Activated CD4-positive, alpha-beta T cell treated with anti-CD3 and anti-CD28 coated beads, Interleukin-2, amount 50 U/mL, for 1 hour (primary cell): ENCODE data around the gene IMPG1.
"Not testable (repeated sequence)": the region's sequence is repeated elsewhere in the genome, so short reads cannot be mapped to it uniquely, and the experiment has no call there.

Source experiments
- DNase-seq: peaks from one replicate; pipeline ENCODE4 v3.0.0-alpha.2; 2020

Gene IMPG1

DNA sequence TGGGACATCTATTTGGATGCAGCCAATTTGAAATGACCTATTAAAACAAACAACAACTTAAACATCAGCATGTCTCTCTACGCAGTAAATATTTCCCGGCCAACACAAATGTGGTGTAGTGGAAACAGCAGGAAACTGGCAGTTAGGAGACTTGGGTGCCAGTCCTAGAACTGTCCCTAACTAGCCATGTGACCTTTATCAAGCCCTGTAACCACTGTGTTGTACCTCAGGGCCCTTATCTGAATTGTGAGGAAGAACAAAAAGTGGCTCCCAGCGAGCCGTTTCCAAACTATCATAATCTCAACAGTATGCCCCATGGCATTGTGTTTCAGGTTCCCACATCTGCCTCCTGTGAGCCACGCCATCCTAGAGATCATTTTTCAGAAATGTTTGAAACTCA lies 124.5 kb downstream of the IMPG1 start:
- DNase-seq, result no peak

DNA sequence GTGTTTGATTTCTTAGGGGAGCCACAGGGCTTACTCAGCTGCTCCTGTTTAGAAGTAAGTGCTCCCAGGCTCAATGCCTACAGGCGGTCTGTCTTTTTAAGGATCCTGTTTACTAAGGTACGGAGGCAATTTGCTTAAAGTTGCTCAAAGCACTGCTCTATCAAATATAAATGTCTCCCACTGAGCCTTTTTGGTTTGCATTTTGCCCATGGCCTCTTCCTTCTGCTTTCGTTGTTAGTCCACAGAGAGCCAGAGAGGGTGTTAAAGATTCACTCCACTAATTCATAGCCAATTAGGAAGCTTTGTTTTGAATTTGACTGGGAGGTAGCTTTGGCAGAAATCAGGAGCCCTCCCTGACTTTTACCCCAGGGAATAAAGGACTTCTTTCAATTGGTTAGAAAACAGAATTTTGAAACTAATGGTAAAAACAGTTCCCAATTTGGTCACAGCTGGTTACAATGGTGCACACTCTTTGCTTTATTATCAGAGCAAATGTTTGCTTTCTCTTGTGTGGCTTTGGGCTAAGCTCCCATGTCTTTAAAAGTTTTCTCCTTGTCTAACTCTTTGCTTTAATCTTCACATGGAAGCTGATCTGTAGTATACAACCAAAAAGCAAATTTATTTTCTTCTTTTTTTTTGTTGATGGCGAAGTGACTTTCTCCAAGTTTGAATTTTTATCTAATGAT lies 126.2 kb downstream of the IMPG1 start:
- DNase-seq, result no peak

DNA sequence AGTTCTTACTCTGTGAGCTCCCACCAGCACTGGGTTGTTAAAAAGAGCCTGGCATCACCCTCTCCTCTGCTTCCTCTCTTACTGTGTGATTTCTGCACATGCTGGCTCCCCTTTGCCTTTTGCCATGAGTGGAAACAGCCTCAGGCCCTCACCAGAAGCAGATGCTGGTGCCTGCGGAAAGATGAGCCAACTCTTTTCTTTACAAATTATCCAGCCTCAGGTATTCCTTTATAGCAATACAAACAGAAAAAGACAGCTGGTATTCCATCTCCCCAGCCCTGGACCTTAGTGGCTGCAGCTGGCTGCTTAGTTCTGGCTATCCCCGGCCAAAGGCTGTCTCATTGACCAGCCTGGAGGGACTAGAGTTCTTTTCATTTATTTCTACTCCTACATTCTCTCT lies 129.1 kb downstream of the IMPG1 start:
- no peak for DNase-seq

DNA sequence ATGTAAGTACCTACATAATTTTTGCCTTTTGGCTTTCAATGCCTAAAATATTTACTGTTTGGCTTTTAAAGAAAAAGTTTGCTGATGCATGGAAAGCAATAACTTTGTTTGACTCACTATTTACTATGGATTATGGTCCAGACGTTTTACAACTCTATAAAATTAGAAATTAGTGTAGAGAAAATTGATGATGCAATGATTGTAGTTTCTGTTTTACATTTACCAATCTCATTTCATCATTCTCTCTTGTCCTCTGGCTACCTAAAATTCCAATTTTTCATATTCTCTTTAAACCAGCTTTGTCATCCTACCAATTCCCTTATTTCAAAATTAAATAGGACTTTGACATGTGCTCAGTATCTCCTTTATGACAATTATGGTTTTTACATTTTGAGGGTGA lies 131.0 kb downstream of the IMPG1 start:
- DNase-seq, result no peak

DNA sequence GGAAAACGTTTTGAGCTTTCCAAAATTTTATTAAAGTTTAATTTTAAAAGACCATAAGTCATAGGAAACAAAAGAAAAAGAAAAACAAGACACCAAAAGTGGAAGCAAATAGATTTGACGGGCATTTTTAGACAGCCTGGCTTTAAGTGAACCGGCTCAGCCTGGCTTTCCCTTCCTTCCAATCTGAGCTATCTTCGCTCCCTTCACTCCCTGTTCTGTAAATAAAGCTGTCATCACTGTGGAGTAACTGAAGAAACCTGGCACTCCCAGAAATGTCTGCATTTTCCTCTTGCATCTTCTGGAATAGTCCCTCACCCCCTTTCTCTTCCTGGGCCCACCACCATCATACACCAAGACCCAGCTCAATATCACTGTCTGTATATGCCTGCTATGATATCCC lies 131.9 kb downstream of the IMPG1 start:
- no peak for DNase-seq

DNA sequence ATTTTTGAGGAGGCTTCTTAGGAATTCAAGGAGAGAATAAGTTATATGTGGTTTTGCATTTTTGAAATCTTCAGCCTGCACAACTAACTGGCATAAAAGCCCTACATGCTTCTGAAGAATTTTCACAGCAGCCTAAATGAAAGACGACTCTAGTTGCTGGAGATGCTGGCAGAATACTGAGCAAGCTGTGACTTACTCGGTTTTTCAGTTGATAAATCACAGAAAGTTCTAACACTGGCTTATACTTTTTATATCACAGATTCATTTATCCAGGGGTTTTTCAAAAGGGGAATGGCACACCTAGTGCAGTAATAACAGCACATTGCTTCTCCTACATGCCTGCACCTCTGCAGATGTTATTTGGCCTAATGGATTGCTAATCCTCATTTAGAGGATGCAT lies 134.6 kb downstream of the IMPG1 start:
- DNase-seq, result no peak

DNA sequence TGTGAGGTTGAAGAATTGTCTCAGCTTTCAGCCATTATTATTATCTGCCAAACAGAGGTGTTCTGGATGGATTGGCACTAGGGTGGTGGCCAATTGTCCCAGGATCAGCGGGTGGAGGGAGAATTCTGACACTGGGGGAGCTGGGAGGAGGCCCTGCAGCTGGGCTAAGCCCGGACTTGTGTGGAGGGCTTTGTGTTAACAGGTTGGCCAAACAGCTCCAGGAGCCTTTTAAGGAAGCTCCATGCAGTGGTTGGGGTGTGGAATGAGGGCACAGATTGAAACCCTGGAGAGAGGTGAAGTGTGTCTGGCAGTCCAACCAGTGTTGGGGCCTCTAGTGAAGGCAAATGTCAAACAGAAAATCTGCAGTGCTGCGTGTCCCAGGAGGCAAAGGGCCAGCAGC lies 135.8 kb downstream of the IMPG1 start:
- DNase-seq, result no peak

DNA sequence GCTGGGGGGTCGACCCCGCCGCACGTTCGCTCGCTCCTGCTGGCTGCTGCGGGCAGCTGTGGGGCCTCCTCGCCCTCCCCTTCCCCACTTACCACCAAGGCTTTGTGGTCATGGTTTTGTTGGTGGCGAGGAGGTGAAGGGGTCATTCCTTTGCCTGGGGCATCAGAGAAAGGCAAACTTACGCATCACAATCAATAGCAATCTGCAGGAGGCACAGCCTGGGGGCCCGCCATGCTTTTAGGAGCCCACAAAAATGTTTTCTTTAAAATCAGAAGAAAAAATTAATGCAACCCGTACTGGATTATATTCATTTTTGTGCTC lies 137.0 kb downstream of the IMPG1 start:
- no peak for DNase-seq

DNA sequence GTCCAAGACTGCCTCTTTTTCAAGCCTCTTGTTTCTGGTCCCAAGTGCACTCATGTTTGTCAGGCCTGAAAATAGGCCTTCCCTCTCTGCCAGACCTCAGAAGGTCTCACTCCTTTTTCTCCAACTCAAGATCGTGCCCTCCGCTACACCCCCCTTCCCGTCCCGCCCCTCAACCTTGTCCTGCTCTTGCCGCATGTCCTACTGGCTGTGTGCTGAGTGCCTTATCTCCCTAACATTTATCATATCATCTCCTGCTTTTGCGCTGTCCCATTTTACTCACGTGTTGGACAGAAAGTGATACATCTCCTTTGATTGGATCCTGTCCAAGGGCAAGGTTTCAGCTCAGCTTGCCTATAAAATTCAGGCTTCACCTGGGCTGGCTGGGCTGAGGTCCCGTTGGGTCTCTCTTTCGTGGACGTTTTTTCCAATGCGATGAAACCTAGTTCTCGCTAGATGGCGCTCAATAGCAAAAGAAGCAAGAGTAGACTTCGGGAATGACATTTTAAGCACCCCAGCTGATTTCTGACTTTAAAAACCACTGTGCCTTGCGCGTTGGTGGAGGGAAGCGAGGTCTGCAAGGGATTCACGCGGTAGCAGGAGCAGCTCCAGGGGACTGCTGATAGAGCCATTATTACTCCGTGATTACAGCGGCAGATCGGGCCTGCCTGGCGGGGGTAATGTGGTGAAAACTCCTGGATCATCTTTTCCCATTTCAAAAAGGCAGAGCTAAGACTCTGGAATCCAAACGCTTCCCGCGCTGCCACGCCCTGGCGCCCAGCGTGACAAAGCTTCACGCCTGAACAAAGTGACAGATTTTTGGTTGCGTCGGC lies 137.6 kb downstream of the IMPG1 start:
- no peak for DNase-seq

DNA sequence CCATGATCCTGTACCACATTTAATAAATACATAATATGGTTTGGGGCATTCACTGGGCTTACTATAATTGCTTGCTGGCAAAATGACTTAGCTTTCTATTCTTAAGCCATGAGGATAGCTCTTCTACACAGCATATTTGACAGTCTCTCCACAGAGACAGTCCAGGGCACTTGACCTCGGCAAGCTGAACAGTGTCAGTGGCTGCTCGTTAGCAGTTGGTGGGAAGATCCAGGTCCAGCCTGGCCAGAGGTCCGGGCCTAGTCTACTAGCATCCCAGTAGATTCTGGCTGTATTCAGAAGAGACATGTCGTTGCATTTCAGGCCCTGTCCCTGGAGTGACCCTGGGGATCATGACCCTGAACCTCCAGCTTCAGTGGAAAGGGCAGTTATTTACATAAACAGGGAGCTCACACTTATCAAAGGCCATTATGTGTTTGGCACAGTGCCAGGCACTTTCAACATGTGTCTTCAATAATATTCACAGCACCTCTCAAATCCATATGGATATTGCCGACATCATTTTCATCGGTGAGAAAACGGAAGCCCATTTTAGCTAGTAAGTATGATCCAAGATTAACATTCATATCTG lies 139.0 kb downstream of the IMPG1 start:
- DNase-seq, result no peak

DNA sequence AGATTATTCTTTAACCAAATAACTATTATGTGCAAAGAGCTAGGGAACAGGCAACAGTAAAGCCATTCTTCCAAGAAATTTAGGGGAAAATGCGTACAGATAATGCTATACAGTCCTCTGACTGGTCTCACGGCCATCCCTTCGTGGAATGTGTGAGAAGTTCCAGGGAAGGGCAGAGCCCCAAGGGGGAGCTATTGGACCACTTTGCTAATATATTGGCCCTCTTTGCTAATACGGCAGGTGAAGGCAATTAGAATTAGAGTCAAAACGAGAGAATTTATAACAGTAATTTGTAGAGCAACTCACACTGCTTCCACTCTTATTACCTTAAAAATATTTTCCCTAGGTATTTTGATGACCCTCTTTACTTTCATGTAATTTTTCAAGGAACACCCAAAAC lies 140.4 kb downstream of the IMPG1 start:
- no peak for DNase-seq

DNA sequence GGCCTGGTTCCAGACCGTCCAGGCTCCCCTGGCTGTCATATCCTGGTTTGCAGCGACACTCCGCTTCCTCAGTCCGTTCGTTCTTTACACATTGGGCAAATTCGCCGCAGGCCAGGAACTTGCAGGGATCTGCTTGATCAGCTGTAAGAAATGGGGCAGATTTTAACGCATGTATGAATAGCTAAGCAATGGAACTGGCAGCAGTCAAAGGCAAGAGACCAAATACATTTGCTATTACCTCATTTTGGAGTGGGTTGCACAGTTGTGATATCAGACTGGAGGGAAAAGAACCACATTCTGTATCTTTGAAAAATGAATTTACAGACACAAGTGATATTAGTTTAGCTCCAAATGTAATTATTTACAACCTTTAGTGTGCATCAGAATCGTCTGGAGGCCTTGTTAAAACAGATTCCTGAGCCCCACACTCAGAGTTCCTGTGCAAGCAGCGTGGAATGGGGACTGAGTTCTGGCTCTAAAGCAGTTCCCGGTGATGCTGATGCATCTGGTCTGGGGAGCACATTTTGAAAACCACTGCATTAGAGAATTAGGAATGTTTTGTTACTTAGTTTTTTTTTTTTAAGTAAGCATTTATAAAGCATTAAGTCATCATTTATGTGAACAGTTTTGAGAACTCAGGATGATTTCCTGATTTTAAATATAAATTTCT lies 141.3 kb downstream of the IMPG1 start:
- DNase-seq, result no peak

DNA sequence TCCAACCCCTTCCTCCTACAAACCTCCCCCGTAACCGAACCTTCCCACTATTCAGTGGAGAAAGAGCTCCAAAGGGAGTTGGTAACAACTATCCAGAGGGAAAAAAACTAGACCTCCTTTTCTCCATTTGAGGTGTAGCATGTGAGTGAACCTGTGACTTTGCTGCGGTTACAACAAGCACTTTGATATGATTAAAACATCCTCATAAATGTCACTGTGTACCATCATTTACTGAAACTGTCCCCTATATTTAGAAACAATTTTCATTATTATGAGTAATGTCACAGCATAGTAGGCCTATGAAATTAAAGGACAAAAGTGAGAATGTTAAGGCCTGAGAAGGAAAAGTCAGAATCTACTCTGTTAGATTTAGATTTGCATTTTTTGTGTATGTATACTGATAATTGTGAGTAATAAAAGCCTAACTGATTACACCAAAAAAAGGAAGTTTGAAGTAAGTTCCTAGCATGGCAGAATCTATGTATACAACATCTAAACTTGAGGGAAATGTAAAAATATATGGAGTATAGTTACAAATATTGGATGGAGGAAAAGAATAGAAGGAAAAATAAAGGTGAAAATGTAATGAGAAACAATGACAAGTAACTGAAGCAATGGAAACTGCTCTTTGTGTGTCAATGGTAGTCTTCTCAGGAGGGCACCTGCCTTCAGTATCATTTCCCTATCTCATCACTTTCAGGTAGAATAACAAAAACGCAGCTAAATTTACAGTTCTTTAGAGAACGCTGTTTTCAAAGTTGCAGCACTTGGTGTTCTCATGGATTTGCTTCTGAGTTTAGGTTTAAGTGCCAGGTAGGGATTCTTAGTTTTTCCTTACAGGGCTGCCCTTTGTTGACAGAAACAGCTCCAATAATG lies 145.9 kb downstream of the IMPG1 start:
- no peak for DNase-seq

DNA sequence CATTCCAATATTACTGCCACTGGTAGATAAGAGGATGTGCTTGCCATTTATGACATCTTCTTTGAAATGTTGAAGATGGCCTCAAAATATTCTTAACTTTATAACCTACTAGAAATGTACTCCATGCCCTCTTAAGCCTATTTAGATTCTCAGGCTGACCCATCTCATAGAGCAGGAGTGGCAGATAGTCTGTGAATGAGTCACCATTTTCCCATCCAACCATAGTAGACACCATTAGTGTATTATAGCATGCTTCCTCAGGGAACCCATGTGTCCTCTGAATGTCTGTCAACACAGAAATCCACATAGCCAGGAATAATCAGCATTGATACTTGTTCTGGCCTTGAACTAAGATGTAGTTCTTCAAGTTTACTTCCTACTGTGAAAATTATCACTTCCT lies 150.2 kb downstream of the IMPG1 start:
- DNase-seq, result no peak

DNA sequence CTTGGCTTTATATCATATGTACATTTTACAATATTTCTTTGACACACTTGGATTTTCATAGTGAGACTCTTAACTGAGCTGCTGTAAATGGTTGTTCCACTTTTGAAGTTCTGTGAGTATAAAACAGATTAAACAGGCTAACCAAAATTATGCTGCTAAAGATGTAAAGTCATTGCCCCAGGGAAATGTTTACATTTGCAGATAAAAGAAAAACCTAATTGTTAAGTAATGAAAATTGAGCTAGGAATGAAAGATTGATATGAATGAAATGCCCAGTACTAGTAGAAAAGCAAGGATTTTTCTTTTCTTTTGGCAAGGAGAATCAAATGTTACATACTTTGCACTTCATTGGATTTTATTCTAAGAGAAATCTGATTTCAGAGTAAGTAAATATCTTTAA lies 159.4 kb downstream of the IMPG1 start:
- DNase-seq, result no peak

DNA sequence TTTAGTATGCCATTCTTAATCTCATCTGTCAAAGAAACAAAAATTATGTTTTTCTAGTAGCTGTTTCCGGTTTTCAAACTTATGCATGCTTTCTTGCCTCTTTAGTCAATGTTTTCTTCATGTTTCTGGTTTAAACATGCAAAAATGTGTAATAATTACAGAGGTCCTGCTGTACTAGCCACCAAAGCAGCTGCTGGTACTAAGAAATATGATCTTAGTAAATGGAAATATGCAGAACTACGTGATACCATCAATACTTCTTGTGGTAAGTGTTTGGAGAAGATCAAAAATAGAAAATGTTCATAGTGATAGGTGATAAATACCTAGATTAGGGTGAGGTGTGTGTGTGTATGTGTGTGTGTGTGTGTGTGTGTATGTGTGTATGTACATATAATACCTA lies 165.0 kb downstream of the IMPG1 start:
- no peak for DNase-seq

DNA sequence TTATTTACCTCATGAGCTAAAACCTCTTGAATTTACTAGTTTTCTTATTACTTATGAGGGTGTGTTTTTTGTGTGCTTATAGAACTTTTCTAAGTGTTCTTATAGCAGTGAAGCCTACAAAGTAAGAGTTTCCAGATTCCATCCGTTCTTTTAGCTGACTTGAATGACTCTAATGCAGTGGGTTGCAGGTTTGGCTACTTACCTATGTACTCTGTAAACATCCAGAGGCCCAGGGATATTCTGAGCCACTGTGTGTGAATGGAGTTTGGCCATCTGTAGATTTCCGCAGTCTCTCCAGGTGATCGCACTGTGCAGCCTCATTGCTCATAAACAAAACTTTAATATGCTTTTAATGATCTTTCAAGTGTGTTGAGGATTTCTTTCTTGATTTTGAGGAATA lies 165.6 kb downstream of the IMPG1 start:
- DNase-seq, result no peak

DNA sequence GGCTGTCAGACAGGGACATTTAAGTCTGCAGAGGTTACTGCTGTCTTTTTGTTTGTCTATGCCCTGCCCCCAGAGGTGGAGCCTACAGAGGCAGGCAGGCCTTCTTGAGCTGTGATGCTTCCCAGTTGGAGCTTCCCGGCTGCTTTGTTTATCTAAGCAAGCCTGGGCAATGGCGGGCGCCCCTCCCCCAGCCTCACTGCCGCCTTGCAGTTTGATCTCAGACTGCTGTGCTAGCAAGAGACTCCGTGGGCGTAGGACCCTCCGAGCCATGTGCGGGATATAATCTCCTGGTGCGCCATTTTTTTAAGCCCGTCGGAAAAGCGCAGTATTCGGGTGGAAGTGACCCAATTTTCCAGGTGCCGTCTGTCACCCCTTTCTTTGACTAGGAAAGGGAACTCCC lies 167.3 kb downstream of the IMPG1 start:
- DNase-seq, result not testable (repeated sequence)

DNA sequence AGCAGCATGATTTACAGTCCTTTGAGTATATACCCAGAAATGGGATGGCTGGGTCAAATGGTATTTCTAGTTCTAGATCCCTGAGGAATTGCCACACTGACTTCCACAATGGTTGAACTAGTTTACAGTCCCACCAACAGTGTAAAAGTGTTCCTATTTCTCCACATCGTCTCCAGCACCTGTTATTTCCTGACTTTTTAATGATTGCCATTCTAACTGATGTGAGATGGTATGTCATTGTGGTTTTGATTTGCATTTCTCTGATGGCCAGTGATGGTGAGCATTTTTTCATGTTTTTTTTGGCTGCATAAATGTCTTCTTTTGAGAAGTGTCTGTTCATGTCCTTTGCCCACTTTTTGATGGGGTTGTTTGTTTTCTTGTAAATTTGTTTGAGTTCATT lies 172.2 kb downstream of the IMPG1 start:
- DNase-seq, result not testable (repeated sequence)

DNA sequence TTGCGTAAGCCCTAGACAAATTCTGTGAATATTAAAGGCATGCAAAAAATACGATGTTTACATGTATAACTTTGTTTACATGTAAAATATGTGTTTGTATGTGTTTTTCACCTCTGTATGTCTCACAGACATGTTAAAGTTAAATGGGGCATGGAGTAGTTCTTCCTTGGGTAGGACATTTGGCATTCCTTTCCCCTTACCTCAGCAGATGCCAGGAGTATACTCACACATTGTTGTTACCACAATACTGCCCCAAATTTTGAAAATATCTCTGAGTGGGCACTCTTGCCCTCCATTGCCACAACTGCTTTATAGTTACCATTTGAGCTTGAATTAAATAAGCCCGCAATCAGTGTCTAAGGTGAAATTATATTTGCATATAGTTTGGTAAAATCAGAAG lies 175.9 kb downstream of the IMPG1 start:
- no peak for DNase-seq

DNA sequence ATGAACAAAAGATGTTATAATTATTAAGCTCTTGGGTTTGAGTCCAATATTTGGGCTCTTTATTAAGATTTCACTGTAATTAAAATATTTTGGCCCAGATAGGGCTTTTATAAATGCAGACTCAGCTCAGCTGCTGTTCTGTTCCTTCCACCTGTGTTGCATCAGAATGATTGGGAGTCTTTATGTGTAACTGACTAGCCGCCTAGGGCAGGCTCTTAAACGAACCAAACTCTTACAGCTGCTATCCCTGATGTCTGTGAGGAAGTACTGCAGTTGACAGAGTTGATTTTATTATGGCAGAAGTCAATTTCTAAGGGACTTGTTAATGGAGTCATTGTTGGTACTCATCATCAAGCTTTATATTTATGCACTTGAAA lies 178.7 kb downstream of the IMPG1 start:
- no peak for DNase-seq

DNA sequence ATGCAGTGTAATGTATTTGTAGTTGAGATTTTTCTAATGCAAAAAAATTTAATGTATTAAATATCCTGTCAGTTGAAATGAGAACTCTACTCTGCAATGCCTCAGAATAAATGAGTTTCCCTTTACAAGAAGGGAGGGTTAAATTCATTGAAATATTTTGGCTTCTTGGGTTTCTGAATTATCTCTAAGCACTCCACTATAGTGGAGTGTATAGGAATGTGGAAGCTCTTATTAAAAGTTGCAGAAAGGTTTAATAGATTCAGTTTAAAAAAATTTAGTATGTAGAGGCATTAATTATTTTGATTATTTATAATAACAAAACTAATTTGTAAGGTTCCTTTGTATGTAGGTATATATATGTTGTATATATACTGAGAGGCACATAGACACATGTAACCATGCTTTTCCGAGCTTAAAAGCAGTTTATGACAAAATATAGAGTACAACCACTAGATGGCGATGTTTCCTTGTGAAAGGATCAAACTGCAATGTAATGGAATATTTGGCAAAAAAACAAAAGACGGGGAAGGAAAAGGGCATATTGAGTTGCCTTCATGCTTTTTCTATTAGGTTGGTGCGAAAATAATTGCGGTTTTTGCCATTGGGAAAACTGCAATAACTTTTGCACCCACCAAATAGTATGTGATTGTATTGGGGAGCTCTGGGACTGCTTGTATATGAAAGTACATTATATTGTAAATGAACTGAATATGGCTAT lies 179.2 kb downstream of the IMPG1 start:
- DNase-seq, result no peak
